ENCODE measurements around the gene RBMX2. TPM values are rescaled to one million over a fixed set of nuclear protein-coding genes. Genes with fewer than 3 reads are reported as not detected.

The RBMX2 gene
- total RNA-seq, 1 donor from 2014 or later = 22.1 TPM

GRCh38 chrX:130446974-130447373, 45.2 kb downstream of the RBMX2 start:
- no peak for DNase-seq

Other genes starting within 250 kb of the RBMX2 start
- gene AIFM1, start 236.1 kb upstream of the RBMX2 start, total RNA-seq = 14.0 and 26.6 TPM in 2 replicates
- 0.17 and 0.42 TPM in 2 replicates for gene RAB33A, start 230.0 kb upstream of the RBMX2 start, total RNA-seq
- 2.9 and 4.0 TPM in 2 replicates for gene ZNF280C, start 133.1 kb upstream of the RBMX2 start, total RNA-seq
- 7.8 and 8.3 TPM in 2 replicates for gene SLC25A14, start 62.1 kb upstream of the RBMX2 start, total RNA-seq
- gene GPR119, start 16.3 kb upstream of the RBMX2 start, total RNA-seq = not detected in 2 replicates

All from dermis blood vessel endothelial cell (primary cell).